ENCODE results near the gene RBM10. TPM values are rescaled to one million over a fixed set of nuclear protein-coding genes. Genes with fewer than 3 reads are reported as not detected.
"Not testable (repeated sequence)": the region's sequence is repeated elsewhere in the genome, so short reads cannot be mapped to it uniquely, and the experiment has no call there.

The RBM10 gene
- total RNA-seq (10 to 100 TPM; 25.5 to 33.8 (median 28.2) TPM), polyA plus RNA-seq (22.6 TPM)
- long read RNA-seq, donor 1, transcript RBM10-203 (24 exons, 3,747 nt): major isoform, 7 of 61 reads
- long read RNA-seq, donor 1, partial matches to known transcripts: 26 of 61 reads
- long read RNA-seq, donor 1, other reads (novel, unspliced or antisense): 23 of 61 reads
- long read RNA-seq, donor 2, transcript RBM10-203 (24 exons, 3,747 nt): major isoform, 10 of 42 reads
- long read RNA-seq, donor 2, partial matches to known transcripts: 13 of 42 reads
- long read RNA-seq, donor 2, other reads (novel, unspliced or antisense): 15 of 42 reads
- long read RNA-seq, donor 3, transcript RBM10-203 (24 exons, 3,747 nt): major isoform, 21 of 83 reads
- long read RNA-seq, donor 3, partial matches to known transcripts: 33 of 83 reads
- long read RNA-seq, donor 3, other reads (novel, unspliced or antisense): 27 of 83 reads
- long read RNA-seq, donor 4, partial matches to known transcripts: 11 of 36 reads
- long read RNA-seq, donor 4, other reads (novel, unspliced or antisense): 20 of 36 reads

- intact Hi-C loops (cut with DNase I): no loop called here
- peak; percentile 94 to 97 (median 97) for DNase-seq
- under 1% methylated on average over 54 of the region's 54 CpGs for WGBS
- Histone ChIP-seq H3K4me3 (ENCODE audit: low read length) (peak within 1 kb of the TSS; percentile 88), H3K27ac (ENCODE audit: low read length) (peak within 1 kb of the TSS; percentile 99), H3K9me3 (ENCODE audit: control insufficient read depth, low read length) (no peaks in the 10 kb centered on the region), H3K4me1 (ENCODE audit: control insufficient read depth, insufficient read depth, low read length) (peaks cover 9% of the 10 kb centered on the region), H3K27me3 (ENCODE audit: control insufficient read depth, insufficient read depth) (no peaks in the 10 kb centered on the region)
- peak; percentile 97 to 98 for ATAC-seq
Measured at GRCh38 chrX:47144626-47145394, at the start of gene RBM10, which contains the start of gene NDUFB11. RBM10 (plus strand) TSS chrX:47145221; CDS start chrX:47147482, 2,261 bp downstream. NDUFB11 (minus strand) TSS chrX:47144702; CDS start chrX:47144679, 23 bp downstream.

- 70% methylated on average over 4 of the region's 4 CpGs for WGBS
- DNase-seq: no peak
- intact Hi-C loops (cut with DNase I): no loop called here
- H3K27me3 ChIP-seq (ENCODE audit: control insufficient read depth, insufficient read depth): no peaks in the 10 kb centered on the region
- H3K4me1 ChIP-seq (ENCODE audit: control insufficient read depth, insufficient read depth, low read length): no peaks in the 10 kb centered on the region
- H3K4me3 ChIP-seq (ENCODE audit: low read length): no peak overlapping the region
- H3K27ac ChIP-seq (ENCODE audit: low read length): no peak overlapping the region
- no peak for ATAC-seq
- H3K9me3 ChIP-seq (ENCODE audit: control insufficient read depth, low read length): no peaks in the 10 kb centered on the region
Measured at GRCh38 chrX:47097018-47097417, 48.0 kb upstream of the RBM10 start.

- intact Hi-C loops (cut with DNase I): no loop called here
- ATAC-seq (no peak), DNase-seq (no peak)
Measured at GRCh38 chrX:47098338-47099094, 46.5 kb upstream of the RBM10 start.

GRCh38 chrX:47101206-47101605 is 43.8 kb upstream of the RBM10 start:
- no peak overlapping the region for H3K4me3 ChIP-seq (ENCODE audit: low read length)
- H3K27ac ChIP-seq (ENCODE audit: low read length): no peak overlapping the region
- H3K27me3 ChIP-seq (ENCODE audit: control insufficient read depth, insufficient read depth): no peaks in the 10 kb centered on the region
- DNase-seq (no peak), ATAC-seq (no peak)
- intact Hi-C loops (cut with DNase I): no loop called here
- H3K9me3 ChIP-seq (ENCODE audit: control insufficient read depth, low read length): no peaks in the 10 kb centered on the region
- no peaks in the 10 kb centered on the region for H3K4me1 ChIP-seq (ENCODE audit: control insufficient read depth, insufficient read depth, low read length)
- WGBS: 83% methylated on average over 4 of the region's 4 CpGs

More at GRCh38 chrX:47098338-47099094, 46.5 kb upstream of the RBM10 start:
- H3K27ac ChIP-seq (ENCODE audit: low read length): no peak overlapping the region
- no peaks in the 10 kb centered on the region for H3K9me3 ChIP-seq (ENCODE audit: control insufficient read depth, low read length)
- H3K27me3 ChIP-seq (ENCODE audit: control insufficient read depth, insufficient read depth): no peaks in the 10 kb centered on the region
- H3K4me1 ChIP-seq (ENCODE audit: control insufficient read depth, insufficient read depth, low read length): no peaks in the 10 kb centered on the region
- WGBS: 75% methylated on average over 2 of the region's 2 CpGs
- no peak overlapping the region for H3K4me3 ChIP-seq (ENCODE audit: low read length)

- H3K27me3 ChIP-seq (ENCODE audit: control insufficient read depth, insufficient read depth); ATAC-seq; intact Hi-C loops (cut with DNase I); H3K27ac ChIP-seq (ENCODE audit: low read length); H3K4me3 ChIP-seq (ENCODE audit: low read length); H3K9me3 ChIP-seq (ENCODE audit: control insufficient read depth, low read length); H3K4me1 ChIP-seq (ENCODE audit: control insufficient read depth, insufficient read depth, low read length): not testable (repeated sequence)
- 98% methylated on average over 33 of the region's 40 CpGs for WGBS
- peak in 1 of 3 donors; percentile 54 for DNase-seq
Measured at GRCh38 chrX:47110936-47111615, 33.9 kb upstream of the RBM10 start.

- Histone ChIP-seq H3K27me3 (ENCODE audit: control insufficient read depth, insufficient read depth) (no peaks in the 10 kb centered on the region), H3K4me3 (ENCODE audit: low read length) (no peak overlapping the region), H3K27ac (ENCODE audit: low read length) (no peak overlapping the region), H3K9me3 (ENCODE audit: control insufficient read depth, low read length) (no peaks in the 10 kb centered on the region), H3K4me1 (ENCODE audit: control insufficient read depth, insufficient read depth, low read length) (no peaks in the 10 kb centered on the region)
- ATAC-seq (peak in 1 of 2 donors; percentile 50), DNase-seq (peak in 1 of 3 donors; percentile 38)
- intact Hi-C loops (cut with DNase I): no loop called here
- WGBS: 62% methylated on average over 9 of the region's 9 CpGs
Measured at GRCh38 chrX:47112316-47112954, 32.6 kb upstream of the RBM10 start.

- H3K27me3 ChIP-seq (ENCODE audit: control insufficient read depth, insufficient read depth); intact Hi-C loops (cut with DNase I); H3K4me1 ChIP-seq (ENCODE audit: control insufficient read depth, insufficient read depth, low read length); H3K27ac ChIP-seq (ENCODE audit: low read length); ATAC-seq; DNase-seq; H3K9me3 ChIP-seq (ENCODE audit: control insufficient read depth, low read length); H3K4me3 ChIP-seq (ENCODE audit: low read length): not testable (repeated sequence)
- WGBS: 93% methylated on average over 7 of the region's 7 CpGs
Measured at GRCh38 chrX:47116551-47117110, 28.4 kb upstream of the RBM10 start.

- H3K27ac ChIP-seq (ENCODE audit: low read length); H3K4me1 ChIP-seq (ENCODE audit: control insufficient read depth, insufficient read depth, low read length); ATAC-seq; DNase-seq; H3K27me3 ChIP-seq (ENCODE audit: control insufficient read depth, insufficient read depth); H3K9me3 ChIP-seq (ENCODE audit: control insufficient read depth, low read length); H3K4me3 ChIP-seq (ENCODE audit: low read length); intact Hi-C loops (cut with DNase I): not testable (repeated sequence)
- WGBS: 74% methylated on average over 3 of the region's 3 CpGs
Measured at GRCh38 chrX:47124466-47124865, 20.6 kb upstream of the RBM10 start.

GRCh38 chrX:47129157-47129898 is 15.7 kb upstream of the RBM10 start:
- Histone ChIP-seq H3K4me3 (ENCODE audit: low read length) (peak overlapping the region; percentile 92), H3K4me1 (ENCODE audit: control insufficient read depth, insufficient read depth, low read length) (no peaks in the 10 kb centered on the region), H3K9me3 (ENCODE audit: control insufficient read depth, low read length) (no peaks in the 10 kb centered on the region), H3K27me3 (ENCODE audit: control insufficient read depth, insufficient read depth) (no peaks in the 10 kb centered on the region), H3K27ac (ENCODE audit: low read length) (peak overlapping the region; percentile 86)
- ATAC-seq (peak; percentile 98 to 99), DNase-seq (peak; percentile 85 to 95 (median 93))
- intact Hi-C loops (cut with DNase I): no loop called here
- under 1% methylated on average over 31 of the region's 31 CpGs for WGBS

Measured in right cardiac atrium (tissue), 5 donors.